Panc1 (cell line): ENCODE data around the gene PROX1. TPM values are rescaled to one million over a fixed set of nuclear protein-coding genes. Genes with fewer than 3 reads are reported as not detected.

Experiments used
- ATAC-seq: fragments of 200-7000 bp; cut with Tn5 transposase; 2 replicates; pipeline ENCODE4 v1.9.1; 2020; ENCODE audit warnings: mild to moderate bottlenecking, moderate library complexity
- BruUV-seq: library from RNA; stranded (reverse); fragments of 400-500 nt; replicated peaks from 2 replicates; lab custom pipeline; 2021; lab: Mats Ljungman, UMichigan
- CTCF ChIA-PET: fragments of 300-600 bp; sonication (Branson Sonifier 250); formaldehyde crosslinking; loops from one replicate; lab custom pipeline; 2022; ENCODE audit warnings: antibody characterized with exemption; lab: Charles Lee
- POLR2A ChIA-PET: fragments of 300-600 bp; sonication (Branson Sonifier 250); formaldehyde crosslinking; loops from one replicate; lab custom pipeline; 2022; ENCODE audit warnings: antibody characterized with exemption; lab: Charles Lee
- DNase-seq: peaks from one replicate; pipeline ENCODE4 v3.0.0-alpha.2; 2010; ENCODE audit warnings: low read depth, low spot score
- H3K27ac ChIP-seq: 2 replicates; pipeline ENCODE4 v1.5.1; 2011; ENCODE audit warnings: mild to moderate bottlenecking, low read length, inconsistent platforms
- H3K27me3 ChIP-seq: fragments of 200-500 bp; sonication (Bioruptor generic); 2 replicates; pipeline ENCODE4 v1.6.0; 2014; ENCODE audit warnings: low read length, inconsistent platforms; ENCODE audit not compliant: control insufficient read depth, insufficient read depth
- H3K36me3 ChIP-seq: fragments of 200-500 bp; sonication (Bioruptor generic); 2 replicates; pipeline ENCODE4 v1.5.1; 2014; ENCODE audit warnings: inconsistent platforms, mild to moderate bottlenecking, low read length, moderate library complexity; ENCODE audit not compliant: control insufficient read depth, insufficient read depth
- H3K4me1 ChIP-seq: 2 replicates; pipeline ENCODE4 v1.5.1; 2011; ENCODE audit warnings: inconsistent platforms, mild to moderate bottlenecking, low read length, moderate library complexity; ENCODE audit not compliant: control insufficient read depth, insufficient read depth
- H3K4me3 ChIP-seq, 2 experiments: 2 replicates each; pipeline ENCODE4 v1.5.1; 2011 to 2012; ENCODE audit warnings: low read depth in 2 of 2, low read length in 2 of 2, mild to moderate bottlenecking in 2 of 2, inconsistent platforms in 1 of 2, moderate library complexity in 1 of 2
- H3K9me3 ChIP-seq: fragments of 200-500 bp; sonication (Bioruptor generic); 2 replicates; pipeline ENCODE4 v1.5.1; 2014; ENCODE audit warnings: low read depth, mild to moderate bottlenecking, inconsistent platforms, low read length, moderate library complexity; ENCODE audit not compliant: control insufficient read depth, insufficient read depth
- CTCF ChIP-seq: fragments of 450-650 bp; IDR thresholded peaks from 2 replicates; pipeline ENCODE4 v1.5.1; 2017; ENCODE audit warnings: mild to moderate bottlenecking
- POLR2AphosphoS5 ChIP-seq: IDR thresholded peaks from 2 replicates; pipeline ENCODE4 v1.6.1; 2012; ENCODE audit warnings: mild to moderate bottlenecking, low read depth, low read length, moderate library complexity
- REST ChIP-seq, 2 experiments: IDR thresholded peaks; 2 replicates each; pipeline ENCODE4 v1.6.1; 2011 to 2012; ENCODE audit warnings: low read depth in 2 of 2, control low read depth in 1 of 2, low read length in 1 of 2, mild to moderate bottlenecking in 1 of 2, moderate library complexity in 1 of 2; ENCODE audit not compliant: insufficient read depth in 1 of 2
- SIN3A ChIP-seq: IDR thresholded peaks from 2 replicates; pipeline ENCODE4 v1.6.1; 2012; ENCODE audit warnings: low read depth, mild to moderate bottlenecking, low read length, moderate library complexity, borderline replicate concordance; ENCODE audit not compliant: insufficient read depth
- TCF7L2 ChIP-seq: IDR thresholded peaks from 2 replicates; pipeline ENCODE4 v1.6.1; 2011; ENCODE audit warnings: mild to moderate bottlenecking, low read depth, low read length, inconsistent platforms
- in situ Hi-C: cut with HindIII; loops from 2 replicates; pipeline ENCODE4 v1.10.0; 2016; ENCODE audit warnings: low sequenced_read_pairs, low pct_unique_long_range_greater_than_20kb
- intact Hi-C: fragments of 100-400 bp; cut with micrococcal nuclease; formaldehyde crosslinking; loops from one replicate; pipeline ENCODE4 v1.10.0; 2022; ENCODE audit not compliant: unreplicated experiment
- total RNA-seq: library from RNA; stranded (reverse); gene quantifications from one replicate; pipeline ENCODE4 v1.2.1, GENCODE V29; 2021; ENCODE audit not compliant: unreplicated experiment

The PROX1 gene
- total RNA-seq, 1 experiment from 2014 or later: 0.13 TPM

GRCh38 chr1:214004795-214005194 is 17.0 kb downstream of the PROX1 start:
- ATAC-seq (no peak), DNase-seq (no peak)
- CTCF ChIA-PET: no interaction called here
- in situ Hi-C loops: no loop called here
- H3K27ac ChIP-seq: no peak overlapping the region
- no peak for TF ChIP-seq POLR2AphosphoS5
- TF ChIP-seq REST (IDR thresholded peaks at IDR 0.05; ENCODE audit: insufficient read depth in 1 of 2, low read depth in 2 of 2, low read length in 1 of 2): no peak
- TF ChIP-seq SIN3A: no peak
- TF ChIP-seq TCF7L2: no peak
- TF ChIP-seq CTCF: no peak
- no peak overlapping the region for H3K4me3 ChIP-seq
- peaks cover 9% of the 10 kb centered on the region for H3K27me3 ChIP-seq
- no peaks in the 10 kb centered on the region for H3K36me3 ChIP-seq
- BruUV-seq: no TSS peak
- no peaks in the 10 kb centered on the region for H3K9me3 ChIP-seq
- H3K4me1 ChIP-seq: no peaks in the 10 kb centered on the region
- POLR2A ChIA-PET: no interaction called here
- intact Hi-C loops: no loop called here

GRCh38 chr1:214005708-214006107 is 17.9 kb downstream of the PROX1 start:
- TF ChIP-seq REST (IDR thresholded peaks at IDR 0.05; ENCODE audit: insufficient read depth in 1 of 2, low read depth in 2 of 2, low read length in 1 of 2) (no peak), SIN3A (no peak), CTCF (no peak), POLR2AphosphoS5 (no peak), TCF7L2 (no peak)
- ChIA-PET CTCF (no interaction called here), POLR2A (no interaction called here)
- no TSS peak for BruUV-seq
- in situ Hi-C loops: no loop called here
- Histone ChIP-seq H3K27ac (no peak overlapping the region), H3K27me3 (peaks cover 6% of the 10 kb centered on the region; the same call in 1 of the 2 replicates), H3K36me3 (no peaks in the 10 kb centered on the region), H3K4me1 (no peaks in the 10 kb centered on the region), H3K4me3 (no peak overlapping the region), H3K9me3 (no peaks in the 10 kb centered on the region)
- intact Hi-C loops: no loop called here
- DNase-seq: no peak
- no peak for ATAC-seq
